OCI-LY1 (cell line): ENCODE results near the gene CHAF1A.
A peak's percentile ranks its signal among the peaks of the same experiment; 100 is the strongest.

Source experiments
- H2AFZ ChIP-seq: fragments of 200-600 bp; sonication (generic), shearing (Covaris generic); 2 replicates; pipeline ENCODE4 v1.6.0; 2014; ENCODE audit warnings: antibody characterized with exemption, mild to moderate bottlenecking, low read length
- H3F3A ChIP-seq: fragments of 200-600 bp; sonication (generic), shearing (Covaris generic); 2 replicates; pipeline ENCODE4 v1.6.0; 2014; ENCODE audit warnings: mild to moderate bottlenecking, antibody characterized with exemption, low read length, moderate library complexity; ENCODE audit not compliant: insufficient read depth
- H3K27ac ChIP-seq: fragments of 200-600 bp; sonication (generic); 2 replicates; pipeline ENCODE4 v1.5.1; 2014; ENCODE audit warnings: low read length, mixed run types, mild to moderate bottlenecking, low read depth; ENCODE audit not compliant: poor library complexity, severe bottlenecking
- H3K27me3 ChIP-seq: fragments of 200-600 bp; sonication (generic); 2 replicates; pipeline ENCODE4 v1.6.0; 2014; ENCODE audit warnings: antibody characterized with exemption, mild to moderate bottlenecking, low read length, moderate library complexity; ENCODE audit not compliant: insufficient read depth
- H3K36me3 ChIP-seq: fragments of 200-600 bp; sonication (generic); 2 replicates; pipeline ENCODE4 v1.6.1; 2014; ENCODE audit warnings: mild to moderate bottlenecking, antibody characterized with exemption, low read length, moderate library complexity, mixed read lengths; ENCODE audit not compliant: insufficient read depth
- H3K4me1 ChIP-seq: fragments of 200-600 bp; sonication (generic); 2 replicates; pipeline ENCODE4 v1.5.1; 2014; ENCODE audit warnings: mild to moderate bottlenecking, low read length, moderate library complexity; ENCODE audit not compliant: insufficient read depth, severe bottlenecking
- H3K4me2 ChIP-seq: fragments of 200-600 bp; sonication (generic), shearing (Covaris generic); 2 replicates; pipeline ENCODE4 v1.6.1; 2014; ENCODE audit warnings: low read length
- H3K4me3 ChIP-seq: fragments of 200-600 bp; sonication (generic); 2 replicates; pipeline ENCODE4 v1.5.1; 2014; ENCODE audit warnings: low read length, low read depth, mild to moderate bottlenecking, mixed read lengths; ENCODE audit not compliant: poor library complexity, severe bottlenecking
- H3K79me2 ChIP-seq: fragments of 200-600 bp; shearing (Covaris generic); 2 replicates; pipeline ENCODE4 v1.6.1; 2016; ENCODE audit warnings: mixed run types, low read length, mixed read lengths; ENCODE audit not compliant: insufficient read depth
- H3K9ac ChIP-seq: fragments of 200-600 bp; sonication (generic), shearing (Covaris generic); 2 replicates; pipeline ENCODE4 v1.6.1; 2014; ENCODE audit warnings: mild to moderate bottlenecking, low read length, mixed read lengths
- H3K9me2 ChIP-seq: fragments of 200-600 bp; sonication (generic), shearing (Covaris generic); 2 replicates; pipeline ENCODE4 v1.6.1; 2014; ENCODE audit warnings: low read depth, mild to moderate bottlenecking, low read length, mixed read lengths
- H3K9me3 ChIP-seq: fragments of 200-600 bp; shearing (Covaris generic); 2 replicates; pipeline ENCODE4 v1.6.1; 2014; ENCODE audit warnings: low read length, mixed read lengths
- H4K20me1 ChIP-seq: fragments of 200-600 bp; sonication (generic), shearing (Covaris generic); 2 replicates; pipeline ENCODE4 v1.6.0; 2016; ENCODE audit warnings: mild to moderate bottlenecking, low read length; ENCODE audit not compliant: insufficient read depth
- CTCF ChIP-seq: fragments of 200-600 bp; sonication (generic), shearing (Covaris generic); IDR thresholded peaks from 2 replicates; pipeline ENCODE4 v1.5.1; 2017; ENCODE audit warnings: mild to moderate bottlenecking, antibody characterized with exemption, low read length, moderate library complexity, mixed read lengths
- EZH2 ChIP-seq: fragments of 200-600 bp; sonication (generic), shearing (Covaris generic); IDR thresholded peaks from 2 replicates; pipeline ENCODE4 v1.8.0; 2017; ENCODE audit warnings: borderline replicate concordance, mixed run types, mild to moderate bottlenecking, antibody characterized with exemption, low read length, moderate library complexity, mixed read lengths

Gene CHAF1A

GRCh38 chr19:4362831-4363545 is 39.5 kb upstream of the CHAF1A start:
- H3K9me3 ChIP-seq = no peaks in the 10 kb centered on the region
- H3K36me3 ChIP-seq = peaks cover 55% of the 10 kb centered on the region; the same call in 1 of the 2 replicates
- no peaks in the 10 kb centered on the region for H3K27me3 ChIP-seq
- no peaks in the 10 kb centered on the region for H3K4me1 ChIP-seq
- no peak overlapping the region; the same call in 1 of the 2 replicates for H3K9ac ChIP-seq
- H3K9me2 ChIP-seq = no peaks in the 10 kb centered on the region
- H3K4me3 ChIP-seq = no peak overlapping the region
- H3K79me2 ChIP-seq = no peaks in the 10 kb centered on the region
- no peak for TF ChIP-seq EZH2
- peak; percentile 65 for TF ChIP-seq CTCF
- H2AFZ ChIP-seq = no peak overlapping the region
- H3K4me2 ChIP-seq = no peak overlapping the region
- H4K20me1 ChIP-seq = no peaks in the 10 kb centered on the region
- H3F3A ChIP-seq = no peaks in the 10 kb centered on the region
- H3K27ac ChIP-seq = peak overlapping the region; percentile 31

GRCh38 chr19:4363571-4364304 is 38.7 kb upstream of the CHAF1A start:
- H3K9ac ChIP-seq = no peak overlapping the region; the same call in 1 of the 2 replicates
- H4K20me1 ChIP-seq = no peaks in the 10 kb centered on the region

DNA sequence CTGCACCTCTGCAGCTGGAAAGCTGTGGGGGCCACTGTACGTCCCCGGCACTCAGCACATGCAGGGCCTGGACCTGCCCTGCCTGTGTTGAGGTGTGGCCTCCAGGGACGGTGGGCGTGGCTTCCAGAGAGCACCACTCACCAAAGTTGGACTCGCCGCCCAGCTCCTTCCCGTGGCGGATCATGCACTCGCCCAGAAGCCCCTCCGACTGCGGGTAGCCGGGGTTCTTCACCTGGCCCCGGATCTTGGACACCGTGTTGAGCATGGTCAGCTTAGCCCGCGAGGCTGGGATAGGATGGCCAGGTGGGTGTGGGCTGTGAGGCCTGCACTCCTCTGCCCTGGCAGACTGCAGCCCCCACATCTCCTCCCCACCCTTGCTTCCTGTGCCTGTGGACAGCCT is 37.1 kb upstream of the CHAF1A start:
- Histone ChIP-seq H3K27ac (no peak overlapping the region), H3K27me3 (no peaks in the 10 kb centered on the region), H3F3A (no peaks in the 10 kb centered on the region), H3K9me3 (no peaks in the 10 kb centered on the region), H3K79me2 (no peaks in the 10 kb centered on the region), H3K36me3 (peaks cover 41% of the 10 kb centered on the region; the same call in 1 of the 2 replicates), H4K20me1 (no peaks in the 10 kb centered on the region), H3K9me2 (no peaks in the 10 kb centered on the region), H3K4me2 (no peak overlapping the region), H3K4me1 (peaks cover 17% of the 10 kb centered on the region), H3K9ac (no peak overlapping the region), H2AFZ (no peak overlapping the region), H3K4me3 (no peak overlapping the region)
- no peak for TF ChIP-seq EZH2
- no peak for TF ChIP-seq CTCF

More at GRCh38 chr19:4363571-4364304, 38.7 kb upstream of the CHAF1A start:
- Histone ChIP-seq H3K9me2 (no peaks in the 10 kb centered on the region), H3K4me1 (peaks cover under 1% of the 10 kb centered on the region), H3K27me3 (no peaks in the 10 kb centered on the region), H3K36me3 (peaks cover 52% of the 10 kb centered on the region; the same call in 1 of the 2 replicates), H3K4me2 (no peak overlapping the region), H3K27ac (peak overlapping the region; percentile 31), H3K4me3 (no peak overlapping the region), H3F3A (no peaks in the 10 kb centered on the region), H2AFZ (no peak overlapping the region), H3K9me3 (no peaks in the 10 kb centered on the region), H3K79me2 (no peaks in the 10 kb centered on the region)
- TF ChIP-seq CTCF (no peak), EZH2 (no peak)
